ENCODE measurements around the gene PGAP2.

- TF ChIP-seq PRDM15 (CRISPR knock-in tag; IDR thresholded peaks at IDR 0.05), result no peak
- no peak for TF ChIP-seq MAFG (CRISPR knock-in tag; IDR thresholded peaks at IDR 0.05)
- no peak for TF ChIP-seq ZNF496 (CRISPR knock-in tag; IDR thresholded peaks at IDR 0.05; ENCODE audit: insufficient replicate concordance)
Measured at GRCh38 chr11:3796801-3797328, 11.5 kb upstream of the PGAP2 start.

Measured in HepG2 (cell line).